Activated CD4-positive, alpha-beta T cell treated with anti-CD3 and anti-CD28 coated beads for 4 hours (primary cell): ENCODE data around the gene FAM168A.
A peak's percentile ranks its signal among the peaks of the same experiment; 100 is the strongest.

ENCODE experiments used
- DNase-seq, 2 donors: peaks; one replicate each; pipeline ENCODE4 v3.0.0-alpha.2; 2020

Gene FAM168A

DNA sequence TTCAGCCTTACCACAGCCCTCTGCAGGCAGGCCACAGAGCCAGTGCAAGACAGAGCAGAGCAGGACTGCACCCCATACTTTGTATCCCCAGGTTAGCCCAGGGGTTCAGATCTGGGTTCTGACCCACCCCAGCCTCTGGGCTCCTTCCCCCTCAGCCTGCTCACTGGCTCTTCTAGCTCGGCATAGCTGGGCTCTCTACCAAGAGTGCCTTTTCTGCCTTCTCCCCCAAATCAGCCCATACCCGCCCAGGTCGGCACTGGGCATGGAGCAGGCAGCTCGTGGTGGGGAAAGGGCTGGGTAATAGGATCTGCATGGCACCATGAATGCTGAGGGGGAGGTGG lies 213.4 kb downstream of the FAM168A start:
- DNase-seq, result no peak

GRCh38 chr11:73384125-73384441 lies 213.8 kb downstream of the FAM168A start:
- DNase-seq, result no peak

GRCh38 chr11:73383249-73384124 lies 214.4 kb downstream of the FAM168A start:
- no peak for DNase-seq

DNA sequence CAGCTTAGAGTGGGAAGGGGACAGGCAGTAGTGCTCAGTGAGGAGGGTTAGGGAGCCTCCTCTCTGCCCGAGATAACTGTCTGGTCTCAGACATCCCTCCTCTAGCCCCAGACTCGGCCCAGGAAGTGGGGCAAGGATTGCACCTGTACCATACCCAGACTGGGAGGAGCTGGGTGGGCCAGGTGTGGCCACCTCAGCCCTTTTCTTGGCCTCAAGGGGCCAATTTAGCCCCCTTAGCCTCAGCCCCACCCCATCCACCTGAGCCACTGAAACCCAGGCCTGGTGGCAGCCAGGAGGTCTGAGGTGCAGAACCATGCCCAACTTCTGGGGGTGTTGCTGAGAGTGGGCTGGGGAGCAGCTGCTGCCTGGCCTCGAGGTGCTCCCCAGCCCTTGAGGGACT lies 215.2 kb downstream of the FAM168A start:
- DNase-seq, result no peak

DNA sequence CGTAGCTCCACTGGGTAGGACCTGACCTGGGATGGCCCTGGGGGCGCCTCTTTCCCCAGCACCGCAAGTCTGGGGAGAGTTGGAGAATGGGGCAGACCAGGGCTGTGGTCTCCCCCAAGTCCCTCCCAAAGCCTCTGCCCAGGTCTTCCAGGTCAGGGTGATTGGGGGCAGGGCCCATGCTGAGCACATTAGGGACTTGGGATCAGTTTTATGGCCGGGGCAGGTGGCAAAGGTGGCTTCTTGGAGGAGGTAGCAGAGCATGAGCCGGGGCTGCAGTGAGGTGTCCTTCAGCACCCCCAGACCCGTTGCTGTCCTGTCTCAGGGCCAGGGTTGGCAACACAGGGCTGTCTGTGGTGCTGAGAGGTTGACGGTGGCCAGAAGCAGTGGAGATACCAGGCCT lies 215.7 kb downstream of the FAM168A start:
- no peak for DNase-seq

DNA sequence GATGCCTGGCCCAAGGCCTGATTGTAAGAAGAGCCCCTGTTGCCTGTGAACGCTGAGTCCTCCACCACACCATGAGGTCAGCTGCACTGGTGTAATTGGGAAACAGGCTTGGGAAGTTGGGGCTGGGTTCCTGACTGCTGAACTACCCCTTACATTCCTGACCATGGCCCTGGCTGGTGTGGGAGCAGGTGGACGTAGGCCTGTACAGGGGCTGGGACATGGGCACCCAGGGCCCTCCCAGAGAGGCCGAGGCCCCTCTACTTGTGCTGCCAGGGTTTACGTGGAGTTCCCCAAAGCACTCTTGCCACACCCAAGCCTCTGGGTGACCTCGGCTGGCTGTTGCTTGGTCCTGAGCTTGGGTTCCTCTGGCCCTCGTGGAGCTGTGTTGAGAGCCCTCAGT lies 216.3 kb downstream of the FAM168A start:
- no peak for DNase-seq

- no peak for DNase-seq
Measured at GRCh38 chr11:73380897-73381410, 217.0 kb downstream of the FAM168A start.

DNA sequence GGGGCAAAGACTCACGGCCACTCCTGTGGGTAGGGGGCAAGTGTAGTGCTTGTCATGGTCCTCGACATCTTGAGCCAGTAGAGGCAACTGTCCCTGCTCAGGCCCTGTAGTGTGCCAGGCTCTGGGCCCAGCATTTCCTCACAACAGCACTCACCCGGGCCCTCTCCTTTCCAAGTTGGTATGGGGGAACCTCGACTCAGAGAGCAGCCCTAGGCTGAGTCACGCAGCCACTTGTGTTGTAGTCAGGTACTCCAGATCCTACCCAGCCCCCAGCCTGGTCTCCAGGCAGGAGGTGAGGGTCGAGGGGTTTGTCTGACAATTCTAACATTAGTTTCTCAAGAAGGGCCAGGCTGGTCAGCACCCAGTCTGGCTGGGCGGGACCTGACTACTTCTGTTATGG lies 217.6 kb downstream of the FAM168A start:
- DNase-seq, result no peak

DNA sequence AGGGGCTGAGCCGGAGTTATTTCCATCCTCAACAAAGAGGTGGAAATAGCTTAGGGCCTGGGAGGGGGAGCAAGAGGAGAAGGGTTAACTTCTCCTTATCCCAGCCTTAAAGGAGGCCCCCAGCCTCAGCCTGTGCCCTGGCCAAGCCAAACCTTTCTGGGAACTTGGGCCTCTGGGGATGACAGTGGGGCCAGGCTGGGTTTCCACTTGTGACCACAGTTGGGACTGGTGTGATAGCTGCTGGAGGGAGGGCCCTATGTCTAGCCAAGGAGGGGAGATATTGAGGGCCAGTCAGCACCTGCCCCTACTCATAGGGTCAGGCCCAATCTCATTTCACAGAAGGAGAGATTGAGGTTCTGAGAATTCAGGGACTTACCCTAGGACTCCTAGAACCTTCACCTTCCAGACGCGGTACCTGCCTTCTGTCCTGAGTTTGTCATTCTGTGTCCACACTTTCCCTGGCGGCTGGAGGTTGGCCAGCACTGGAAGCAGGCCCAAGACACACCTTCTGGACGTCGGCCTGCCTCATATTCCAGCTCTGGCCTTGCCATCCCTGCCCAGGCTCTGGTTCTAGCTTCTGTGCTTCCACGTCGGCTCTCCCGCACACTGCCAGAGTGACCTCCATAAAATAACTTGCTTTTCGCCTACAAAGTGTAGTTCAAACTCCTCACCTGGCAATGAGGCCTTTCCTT lies 218.6 kb downstream of the FAM168A start:
- no peak for DNase-seq

DNA sequence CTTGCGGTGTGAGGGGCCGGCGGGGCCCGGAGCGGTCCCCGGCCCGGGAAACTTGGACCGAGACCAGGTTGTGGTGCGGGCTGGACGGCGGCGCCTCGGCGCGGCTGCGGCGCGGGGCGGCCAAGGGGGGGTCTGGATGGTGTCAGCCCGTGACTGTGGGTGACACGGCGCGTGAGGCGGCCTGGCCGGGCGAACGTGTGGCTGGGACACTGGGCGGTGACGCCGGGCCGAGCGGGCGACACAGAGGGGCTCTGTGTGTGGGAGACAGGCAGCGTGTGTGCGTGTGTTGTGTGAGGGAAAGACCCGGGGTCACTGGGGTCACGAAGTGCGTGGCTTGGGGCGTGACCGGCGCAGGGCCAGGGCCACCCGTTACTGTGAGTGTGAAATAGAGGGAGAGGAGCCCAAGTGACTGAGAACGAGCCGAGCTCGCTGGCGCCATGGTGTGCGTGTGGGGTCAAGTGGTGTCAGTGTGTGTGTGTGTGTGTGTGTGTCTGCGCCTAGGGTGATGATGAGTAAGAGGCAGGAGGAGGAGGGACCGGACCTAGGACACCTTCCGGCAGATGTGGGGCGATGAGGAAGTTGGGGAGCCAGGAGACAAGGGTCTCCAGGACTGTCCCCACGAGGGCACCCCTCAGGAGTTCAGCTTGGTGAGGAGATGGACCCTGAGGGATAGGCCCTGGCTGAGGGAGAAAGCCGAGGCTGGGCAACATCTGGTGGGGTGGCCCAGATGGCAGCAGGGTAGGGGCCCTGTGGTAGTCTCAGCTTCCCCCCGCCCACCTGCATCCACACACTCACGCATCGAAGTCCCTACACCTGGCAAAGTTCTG lies 220.9 kb downstream of the FAM168A start:
- DNase-seq, result peak; percentile 42 to 66

DNA sequence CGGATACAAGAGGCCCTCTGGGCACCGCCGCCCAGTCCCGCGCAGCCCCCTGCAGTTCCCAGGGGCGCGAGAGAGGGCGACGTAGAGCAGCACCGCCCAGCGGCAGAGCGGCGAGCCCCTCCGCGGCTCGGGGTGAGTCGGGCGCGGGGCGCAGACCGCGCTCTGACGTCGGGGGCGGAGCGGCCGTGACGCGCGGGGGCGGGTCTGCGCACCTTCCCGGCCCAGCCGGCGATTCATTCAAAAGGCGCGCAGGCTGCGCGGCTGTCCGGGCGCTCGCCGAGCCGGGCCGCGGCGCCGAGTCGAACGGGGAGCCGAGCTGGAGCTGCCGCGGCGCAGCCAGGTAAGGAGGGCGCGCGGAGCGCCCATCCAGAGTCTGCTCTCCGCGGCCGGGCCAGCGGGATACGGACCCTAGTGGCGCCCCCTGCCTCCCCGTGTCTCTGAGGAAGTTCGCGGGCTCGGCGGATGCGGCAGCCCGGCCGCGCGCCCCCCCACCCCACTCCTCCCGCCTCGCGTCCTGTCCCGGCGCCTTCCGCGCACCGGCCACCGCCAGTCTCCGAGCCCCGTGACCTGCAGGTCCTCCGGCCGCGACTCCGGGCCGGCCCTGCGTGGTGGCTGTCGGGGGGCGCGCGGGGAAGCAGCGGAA lies 221.6 kb downstream of the FAM168A start, which contains the start of gene RELT:
Gene RELT, plus strand, starts transcription at position 240 of the 643 bp plus-strand sequence. CDS start 12,738 bp downstream, outside the sequence.
- peak; percentile 87 to 91 for DNase-seq

DNA sequence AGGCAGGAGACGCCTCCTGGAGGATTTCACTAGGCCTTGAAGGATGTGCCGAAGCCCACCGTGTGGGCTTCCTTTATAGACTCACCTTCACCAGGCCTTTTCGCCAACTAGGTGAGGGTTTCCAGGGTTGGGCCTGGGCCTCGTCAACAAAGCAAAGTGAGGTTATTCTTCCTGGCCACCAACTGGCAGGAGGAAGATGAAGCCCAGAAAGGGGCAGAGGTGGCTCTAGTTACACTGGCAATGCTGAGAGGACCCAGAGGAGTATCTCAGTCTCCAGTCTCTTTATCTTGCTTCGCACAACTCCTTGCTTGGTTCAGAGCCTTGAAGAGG lies 222.1 kb downstream of the FAM168A start:
- no peak for DNase-seq

GRCh38 chr11:73374151-73374550 lies 223.8 kb downstream of the FAM168A start:
- no peak for DNase-seq

DNA sequence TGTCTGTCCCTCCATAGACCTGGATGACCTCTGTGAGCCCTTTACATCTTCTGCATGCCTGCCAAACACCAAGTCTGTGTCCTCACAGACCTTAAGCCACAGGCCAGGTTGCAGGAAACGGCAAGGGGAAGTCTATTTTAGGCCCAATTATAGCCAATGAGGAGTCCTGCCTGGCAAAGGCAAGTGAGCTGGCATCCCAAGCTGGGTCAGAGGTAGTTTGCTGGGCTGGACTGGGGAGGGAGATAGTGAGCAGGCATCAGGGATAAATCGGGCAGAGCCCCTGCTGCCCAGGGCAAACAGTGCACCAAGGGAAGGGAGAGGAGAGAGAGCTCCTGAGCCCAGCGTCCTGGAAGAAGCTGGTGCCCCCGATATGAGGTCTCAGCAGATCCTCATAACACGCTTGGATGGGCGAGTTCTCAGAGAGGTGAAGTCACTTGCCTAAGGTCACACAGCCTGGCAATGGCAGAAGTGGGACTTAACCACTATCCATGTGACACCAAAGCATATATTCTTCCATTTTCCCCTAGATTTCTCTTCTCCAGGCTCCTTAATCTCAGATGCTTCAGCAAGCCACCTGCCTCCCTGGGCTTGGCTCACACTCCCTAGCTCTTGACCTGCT lies 225.4 kb downstream of the FAM168A start:
- DNase-seq, result no peak

DNA sequence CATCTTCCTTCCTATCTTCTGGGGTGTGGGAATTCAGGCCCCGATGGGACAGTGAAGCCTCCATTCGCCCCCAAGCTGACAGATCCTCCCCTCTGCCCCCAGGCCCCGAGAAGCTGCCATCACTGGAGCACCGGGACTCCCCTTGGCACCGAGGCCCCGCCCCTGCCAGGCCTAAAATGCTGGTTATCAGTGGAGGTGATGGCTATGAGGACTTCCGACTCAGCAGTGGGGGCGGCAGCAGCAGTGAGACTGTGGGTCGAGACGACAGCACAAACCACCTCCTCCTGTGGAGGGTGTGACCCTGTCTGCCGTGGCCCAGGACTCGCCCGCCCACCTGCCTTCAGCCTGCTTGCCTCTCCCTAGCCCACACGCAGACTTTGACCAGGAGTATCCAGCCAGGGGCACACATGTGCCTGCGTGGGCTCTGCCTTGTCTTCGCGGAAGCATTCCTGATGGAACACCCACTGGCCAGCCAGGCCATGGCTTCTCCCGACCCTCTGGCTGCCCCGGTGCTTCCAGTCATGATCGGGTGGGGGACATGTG lies 230.4 kb downstream of the FAM168A start:
- peak; percentile 21 to 27 for DNase-seq

GRCh38 chr11:73366953-73367352 lies 231.0 kb downstream of the FAM168A start:
- no peak for DNase-seq

- DNase-seq, result no peak
Measured at GRCh38 chr11:73366265-73366610, 231.7 kb downstream of the FAM168A start.

GRCh38 chr11:73365352-73366264 lies 232.3 kb downstream of the FAM168A start:
- no peak for DNase-seq

DNA sequence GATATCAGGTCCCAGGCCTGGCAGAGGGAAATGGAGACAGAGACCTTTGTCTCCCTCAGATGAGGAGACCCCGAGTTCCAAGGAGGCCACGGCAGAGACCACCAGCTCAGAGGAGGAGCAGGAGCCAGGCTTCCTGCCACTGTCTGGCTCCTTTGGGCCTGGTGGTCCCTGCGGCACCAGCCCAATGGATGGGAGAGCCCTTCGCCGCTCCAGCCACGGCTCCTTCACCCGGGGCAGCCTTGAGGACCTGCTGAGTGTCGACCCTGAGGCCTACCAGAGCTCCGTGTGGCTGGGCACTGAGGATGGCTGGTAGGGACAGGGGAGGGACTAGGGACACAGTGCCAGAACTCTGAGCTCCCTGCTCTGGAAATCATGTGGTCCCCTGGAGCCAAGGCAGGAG lies 234.8 kb downstream of the FAM168A start:
- DNase-seq, result no peak

DNA sequence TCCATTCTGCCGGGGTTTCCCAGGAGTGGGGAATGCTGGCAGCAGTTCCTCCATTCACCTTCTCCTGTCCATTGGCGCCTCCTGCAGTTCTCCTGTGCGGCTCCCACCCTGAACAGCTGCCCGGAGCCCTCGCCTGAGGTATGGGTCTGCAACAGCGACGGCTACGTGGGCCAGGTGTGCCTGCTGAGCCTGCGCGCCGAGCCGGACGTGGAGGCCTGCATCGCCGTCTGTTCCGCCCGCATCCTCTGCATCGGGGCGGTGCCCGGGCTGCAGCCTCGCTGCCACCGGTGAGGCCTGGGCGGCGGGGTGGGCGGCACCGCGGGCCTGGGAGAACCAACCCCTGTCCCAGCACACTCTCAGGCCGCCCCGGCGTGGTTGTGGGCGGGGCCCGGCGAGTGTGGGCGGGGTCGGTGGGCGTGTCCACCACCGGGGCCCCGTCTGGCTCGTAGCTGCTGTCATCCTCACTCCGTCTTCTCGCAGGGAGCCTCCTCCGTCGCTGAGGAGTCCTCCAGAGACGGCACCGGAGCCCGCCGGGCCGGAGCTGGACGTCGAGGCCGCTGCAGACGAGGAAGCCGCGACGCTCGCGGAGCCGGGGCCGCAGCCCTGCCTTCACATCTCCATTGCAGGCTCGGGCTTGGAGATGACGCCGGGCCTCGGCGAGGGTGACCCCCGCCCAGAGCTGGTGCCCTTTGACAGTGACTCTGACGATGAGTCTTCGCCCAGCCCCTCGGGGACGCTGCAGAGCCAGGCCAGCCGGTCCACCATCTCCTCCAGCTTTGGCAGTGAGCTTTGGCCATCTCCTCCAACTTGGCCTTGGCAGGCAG lies 235.7 kb downstream of the FAM168A start:
- no peak for DNase-seq
